NCI-H2227 treated with DMSO at 0.1 percent for 48 hours (cell line): ENCODE measurements around the gene IGLL5.
"Not testable (repeated sequence)": the region's sequence is repeated elsewhere in the genome, so short reads cannot be mapped to it uniquely, and the experiment has no call there.

ENCODE experiments used
- DNase-seq: peaks from one replicate; lab custom pipeline; 2025; lab: John Stamatoyannopoulos, UW

IGLL5 gene

GRCh38 chr22:22900527-22901205, 13.1 kb downstream of the IGLL5 start:
- DNase-seq, result not testable (repeated sequence)

DNA sequence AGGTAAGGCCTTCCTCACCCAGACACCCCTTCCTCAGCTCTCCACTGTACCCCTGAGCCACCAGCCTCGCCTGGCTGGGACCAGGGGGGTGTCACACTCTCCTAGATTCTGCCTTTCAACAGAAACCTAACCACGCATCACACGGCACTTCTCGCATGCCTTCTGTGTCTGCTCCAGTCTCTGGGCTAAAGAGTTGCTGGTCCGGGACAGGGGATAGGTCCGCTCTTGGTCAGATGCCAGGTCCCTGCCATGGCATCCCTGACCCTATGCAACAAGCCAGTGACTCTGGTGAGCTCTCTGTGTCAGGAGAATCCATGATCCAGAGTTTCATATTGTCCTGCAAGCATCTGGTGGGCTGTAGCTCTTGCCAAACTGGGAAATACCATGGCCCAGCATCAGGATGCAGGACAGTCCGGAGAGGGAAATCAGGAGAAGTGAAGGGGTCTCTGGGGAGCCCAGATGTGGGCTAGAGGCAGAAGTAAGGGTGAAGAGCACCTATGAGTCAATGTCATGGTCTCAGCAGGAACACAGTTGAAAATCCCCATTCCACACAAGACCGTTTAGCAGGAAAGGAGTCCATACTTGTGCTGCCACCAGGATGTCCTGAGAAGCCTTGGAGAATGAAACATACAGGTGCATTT, 14.1 kb downstream of the IGLL5 start:
- DNase-seq, result no peak

DNA sequence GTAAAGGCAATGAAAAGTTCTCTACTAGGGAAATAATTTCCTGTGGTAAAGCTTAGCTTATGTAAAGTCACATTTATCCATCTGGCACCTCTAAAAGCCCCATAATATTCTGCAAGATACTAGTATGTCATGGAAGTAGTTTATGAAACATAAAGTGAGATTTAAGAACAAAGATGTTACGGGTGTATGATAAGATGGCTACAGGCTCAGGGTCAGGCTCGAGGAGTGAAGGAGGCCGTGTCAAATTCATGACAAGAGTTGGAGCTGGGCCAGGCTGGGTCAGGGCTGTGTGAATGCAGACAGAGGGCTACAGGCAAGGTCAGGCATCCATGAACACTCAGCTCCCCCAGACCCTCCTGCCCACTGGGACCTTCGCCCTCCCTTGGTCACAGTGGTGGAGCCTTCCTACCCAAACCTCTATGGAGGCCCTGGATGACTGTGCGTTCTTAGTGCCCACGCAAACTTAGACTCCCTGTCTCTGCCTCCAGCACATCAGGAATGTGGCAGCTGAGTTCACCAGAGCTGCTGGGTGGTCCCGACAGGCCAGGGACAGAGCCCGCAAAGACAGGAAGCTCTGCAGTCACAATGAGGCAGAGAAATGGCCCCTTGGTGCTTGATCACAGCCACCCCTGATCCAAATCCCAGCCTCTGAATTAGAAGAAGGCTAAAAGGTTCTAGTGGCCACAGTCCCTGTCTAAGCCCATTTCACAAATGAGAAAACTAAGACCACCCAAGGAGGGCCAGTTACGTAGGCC, 14.8 kb downstream of the IGLL5 start:
- no peak for DNase-seq

DNA sequence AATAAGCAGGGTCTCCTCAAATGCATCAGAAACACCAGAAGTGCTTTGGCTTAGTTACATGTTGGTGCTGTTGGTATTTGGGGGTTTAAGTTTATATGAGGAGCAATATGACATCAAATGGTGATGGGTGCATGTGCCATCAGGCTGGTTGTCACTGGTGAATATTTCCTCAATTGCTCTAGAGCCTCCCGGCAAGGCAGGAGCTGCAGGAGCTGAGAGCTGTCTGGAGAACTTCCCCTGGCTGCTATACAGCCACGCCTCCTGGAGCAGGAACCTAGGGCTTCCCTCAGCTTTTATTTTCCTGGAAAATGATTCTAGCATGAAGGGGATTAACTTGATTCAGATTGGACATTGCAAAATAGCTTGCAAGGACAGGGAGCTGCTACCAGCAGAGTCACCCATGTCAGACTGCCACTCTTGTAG, 15.8 kb downstream of the IGLL5 start:
- no peak for DNase-seq

DNA sequence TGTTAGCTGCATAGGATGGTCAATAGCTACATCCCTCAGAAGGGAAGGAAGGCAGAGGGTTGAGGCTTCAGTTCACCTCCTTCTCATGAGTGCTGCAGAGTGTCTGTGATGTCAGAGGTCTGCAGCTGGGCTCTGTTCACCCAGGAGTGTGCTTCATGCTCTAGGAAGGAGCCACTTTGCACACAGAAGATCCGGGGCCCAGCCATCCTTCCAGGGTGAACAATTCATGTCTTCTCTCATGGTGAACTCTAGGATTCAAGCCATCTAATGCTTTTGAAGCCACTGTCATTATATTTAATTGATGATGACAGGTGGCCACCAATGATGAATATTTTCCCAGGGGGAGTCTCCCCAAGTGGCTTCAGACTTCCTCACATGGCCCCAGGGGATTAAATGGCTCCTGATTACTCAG, 16.2 kb downstream of the IGLL5 start:
- DNase-seq, result not testable (repeated sequence)

- DNase-seq, result not testable (repeated sequence)
Measured at GRCh38 chr22:22904736-22905135, 17.1 kb downstream of the IGLL5 start.

DNA sequence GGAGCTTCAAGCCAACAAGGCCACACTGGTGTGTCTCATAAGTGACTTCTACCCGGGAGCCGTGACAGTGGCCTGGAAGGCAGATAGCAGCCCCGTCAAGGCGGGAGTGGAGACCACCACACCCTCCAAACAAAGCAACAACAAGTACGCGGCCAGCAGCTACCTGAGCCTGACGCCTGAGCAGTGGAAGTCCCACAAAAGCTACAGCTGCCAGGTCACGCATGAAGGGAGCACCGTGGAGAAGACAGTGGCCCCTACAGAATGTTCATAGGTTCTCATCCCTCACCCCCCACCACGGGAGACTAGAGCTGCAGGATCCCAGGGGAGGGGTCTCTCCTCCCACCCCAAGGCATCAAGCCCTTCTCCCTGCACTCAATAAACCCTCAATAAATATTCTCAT, 18.8 kb downstream of the IGLL5 start:
- DNase-seq, result not testable (repeated sequence)

DNA sequence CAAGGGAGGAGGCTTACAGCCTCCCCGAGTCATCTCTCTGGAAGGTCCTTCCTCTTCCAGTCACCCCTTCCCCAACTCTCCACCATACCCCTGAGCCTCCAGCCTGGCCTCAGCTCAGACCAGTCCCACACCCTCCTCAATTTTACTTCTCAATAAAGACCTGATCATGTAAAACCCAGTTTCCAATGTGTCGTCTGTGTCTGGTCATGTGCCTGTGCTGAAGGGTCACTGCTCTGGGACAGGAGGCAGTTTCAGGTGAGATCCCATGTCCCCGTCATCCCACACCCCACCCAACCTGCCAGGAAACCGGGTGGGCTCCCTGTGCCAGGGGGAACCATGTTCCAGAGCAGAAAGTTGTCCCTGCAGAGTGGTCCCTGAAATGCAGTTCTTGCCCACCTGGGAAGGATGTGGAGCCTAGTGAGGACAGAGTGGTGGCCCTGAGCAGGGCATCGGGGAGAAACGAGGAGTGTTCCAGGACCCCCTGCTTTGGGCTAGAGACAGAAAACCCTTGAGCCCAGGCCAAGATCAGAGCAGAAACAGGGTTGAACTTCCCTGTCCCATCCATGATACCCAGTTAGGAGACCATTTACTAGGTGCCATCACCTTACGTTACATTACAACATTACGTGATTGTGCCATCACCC, 19.4 kb downstream of the IGLL5 start:
- DNase-seq, result no peak

GRCh38 chr22:22907551-22908494, 20.2 kb downstream of the IGLL5 start:
- no peak for DNase-seq

GRCh38 chr22:22908495-22908861, 20.9 kb downstream of the IGLL5 start:
- no peak for DNase-seq

- DNase-seq, result no peak
Measured at GRCh38 chr22:22908941-22909604, 21.5 kb downstream of the IGLL5 start.

- DNase-seq, result no peak
Measured at GRCh38 chr22:22909605-22910271, 22.1 kb downstream of the IGLL5 start.

GRCh38 chr22:22910272-22911240, 22.9 kb downstream of the IGLL5 start:
- DNase-seq, result no peak

DNA sequence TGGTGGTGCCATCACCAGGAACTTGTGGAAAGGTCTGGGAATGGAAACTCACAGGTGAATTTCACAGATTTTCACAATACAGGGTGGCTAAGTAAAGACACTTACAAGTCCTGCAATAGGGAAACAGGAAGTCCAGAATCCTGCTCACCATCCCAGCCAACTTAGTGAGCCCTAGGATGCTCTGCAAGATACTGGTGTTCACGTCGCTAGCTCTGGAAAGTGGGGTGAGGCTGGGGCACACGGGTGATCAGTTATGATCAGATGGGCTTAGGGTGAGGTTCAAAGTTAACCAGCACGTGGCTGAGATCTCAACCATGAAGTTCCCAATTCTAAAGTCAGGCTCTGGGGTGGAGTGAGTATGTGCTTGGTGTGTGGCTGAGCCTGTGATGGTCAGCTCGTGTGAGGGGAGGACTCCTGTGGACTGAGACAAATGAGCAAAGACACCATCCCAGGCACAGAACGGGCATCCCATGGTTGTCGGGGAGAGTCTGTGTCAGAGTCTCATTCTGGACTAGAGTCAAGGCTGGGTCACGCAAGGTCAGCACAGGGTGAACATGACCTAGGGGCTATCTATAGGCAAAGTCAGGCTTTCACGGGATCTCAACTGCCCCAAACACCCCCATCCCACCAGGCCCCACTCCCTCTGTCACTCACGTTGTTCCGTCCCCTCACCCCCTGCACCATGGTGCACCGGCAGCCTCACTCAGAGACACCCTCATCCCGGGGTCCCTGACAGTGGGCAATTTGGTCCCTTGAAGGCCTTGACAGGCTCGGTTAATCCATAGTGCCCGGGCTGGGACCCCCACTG, 23.9 kb downstream of the IGLL5 start:
- no peak for DNase-seq

DNA sequence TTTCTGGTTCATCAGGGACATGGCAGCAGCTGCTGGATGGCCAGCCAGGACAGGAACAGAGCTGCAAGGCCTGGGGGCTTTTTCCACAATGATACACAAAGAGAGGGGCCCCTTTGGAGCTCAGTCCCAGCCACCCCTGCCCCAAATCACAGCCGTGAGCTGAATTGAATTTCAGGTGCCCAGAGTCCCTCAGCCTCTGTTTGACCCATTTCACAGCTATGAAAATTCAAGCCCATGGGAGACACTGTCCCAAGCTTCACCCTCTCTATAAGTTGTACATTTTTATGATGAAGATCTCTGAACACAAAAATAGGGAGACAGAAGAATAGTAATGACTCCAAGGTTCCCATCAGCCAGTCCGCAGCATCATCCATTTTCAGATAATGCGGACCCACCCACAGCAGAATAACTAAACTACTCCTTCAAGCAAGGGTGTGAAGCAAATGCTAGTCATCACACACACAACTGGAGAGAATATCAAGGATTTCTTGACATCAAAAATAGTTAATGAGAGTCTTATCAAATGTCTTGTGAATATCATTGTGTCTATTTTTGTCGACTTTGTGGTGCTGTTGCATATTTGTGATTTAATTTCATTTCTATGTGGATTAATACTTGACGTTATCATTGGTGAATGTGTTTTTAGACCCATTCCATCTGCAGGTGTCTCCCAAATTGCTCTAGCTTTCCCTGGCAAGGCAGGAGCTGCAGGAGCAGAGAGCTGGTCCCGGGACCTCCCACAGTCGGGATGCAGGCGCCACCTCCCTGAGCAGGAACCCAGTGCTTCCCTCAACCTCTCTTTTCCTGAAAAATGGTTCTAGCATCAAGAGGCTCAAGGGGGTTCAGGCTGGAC, 24.7 kb downstream of the IGLL5 start:
- DNase-seq, result no peak

GRCh38 chr22:22912988-22913253, 25.3 kb downstream of the IGLL5 start:
- no peak for DNase-seq

DNA sequence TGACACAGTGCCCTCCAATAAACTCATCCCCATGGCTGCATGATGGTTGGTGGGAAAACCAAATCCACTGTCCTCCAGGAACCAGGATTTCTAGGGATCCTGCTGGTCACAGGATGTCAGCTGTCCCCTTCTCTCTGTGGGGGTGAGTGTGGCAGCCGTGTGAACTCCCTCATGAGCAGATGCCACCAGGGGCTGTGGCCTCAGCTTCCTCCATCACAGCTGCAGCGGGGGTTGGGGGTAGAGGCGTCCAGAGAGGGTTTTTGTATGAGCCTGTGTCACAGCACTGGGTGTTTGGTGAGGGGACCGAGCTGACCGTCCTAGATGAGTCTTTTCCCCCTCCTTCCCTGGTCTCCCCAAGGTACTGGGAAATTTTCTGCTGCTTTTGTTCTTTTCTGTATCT, 26.4 kb downstream of the IGLL5 start:
- DNase-seq, result no peak
